ENCODE results near the gene PRAC2. TPM values are rescaled to one million over a fixed set of nuclear protein-coding genes. Genes with fewer than 3 reads are reported as not detected.

PRAC2 gene
- polyA plus RNA-seq, 4 donors, result not detected

DNA sequence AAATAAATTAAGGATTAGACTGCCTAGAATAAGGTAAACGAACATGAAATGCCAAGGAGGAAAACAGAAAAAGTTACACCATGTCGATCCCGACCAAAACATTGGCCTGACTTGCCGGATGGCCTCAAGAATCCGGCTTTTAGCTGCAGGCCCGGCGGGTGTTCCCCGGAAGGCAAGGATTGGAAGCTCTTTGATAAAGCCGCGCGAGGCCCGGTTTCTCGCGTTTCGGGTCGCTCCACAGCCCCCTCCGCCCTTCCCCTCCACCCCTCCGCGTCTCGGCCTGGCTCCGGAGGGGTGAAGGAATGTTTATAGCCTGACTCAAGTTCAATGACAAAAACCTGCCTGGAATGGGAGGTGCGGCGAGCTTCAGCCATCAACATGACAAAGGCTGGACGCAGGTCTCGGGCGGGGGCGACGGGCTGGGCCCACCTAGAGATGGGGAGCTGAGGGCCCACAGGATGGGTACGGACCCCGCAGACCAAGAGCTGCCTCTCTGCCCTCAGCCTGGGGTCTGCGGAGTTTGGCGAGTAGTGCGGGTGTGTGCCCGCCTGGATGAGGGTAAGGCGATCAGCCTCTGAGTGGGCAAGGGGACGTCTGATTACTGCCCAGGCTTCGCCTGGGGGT is 3.2 kb upstream of the PRAC2 start:
- DNase-seq (ENCODE audit: low read depth in 4 of 4, low spot score in 2 of 4), result no peak

- no peak for DNase-seq (ENCODE audit: low read depth in 4 of 4, low spot score in 2 of 4)
Observed at GRCh38 chr17:48720266-48721008, 2.5 kb upstream of the PRAC2 start.

DNA sequence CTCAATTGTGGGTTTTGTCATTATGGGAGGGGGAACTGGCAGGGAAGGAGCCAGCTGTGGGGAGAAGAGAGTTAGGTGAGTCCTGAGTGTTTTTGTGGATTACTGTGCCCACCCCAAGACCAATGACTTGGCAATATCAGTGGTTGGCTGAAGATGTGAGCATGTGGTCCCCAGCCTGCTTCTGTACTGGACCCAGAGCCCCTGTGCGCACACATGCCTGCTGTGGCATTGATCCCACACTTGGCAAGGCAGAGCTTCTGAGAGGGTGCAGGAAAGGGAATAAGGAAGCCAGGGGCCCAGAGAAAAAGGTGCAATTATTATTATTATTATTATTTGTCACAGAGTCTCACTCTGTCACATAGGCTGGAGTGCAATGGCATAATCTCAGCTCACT is 2.0 kb upstream of the PRAC2 start:
- no peak for DNase-seq (ENCODE audit: low read depth in 4 of 4, low spot score in 2 of 4)

- no peak for DNase-seq (ENCODE audit: low read depth in 4 of 4, low spot score in 2 of 4)
Observed at GRCh38 chr17:48722201-48722907, 631 bp upstream of the PRAC2 start, which contains the start of gene PRAC1. TSS of gene PRAC1 (minus strand) at chr17:48722518. CDS start at chr17:48722392, 126 bp downstream.

DNA sequence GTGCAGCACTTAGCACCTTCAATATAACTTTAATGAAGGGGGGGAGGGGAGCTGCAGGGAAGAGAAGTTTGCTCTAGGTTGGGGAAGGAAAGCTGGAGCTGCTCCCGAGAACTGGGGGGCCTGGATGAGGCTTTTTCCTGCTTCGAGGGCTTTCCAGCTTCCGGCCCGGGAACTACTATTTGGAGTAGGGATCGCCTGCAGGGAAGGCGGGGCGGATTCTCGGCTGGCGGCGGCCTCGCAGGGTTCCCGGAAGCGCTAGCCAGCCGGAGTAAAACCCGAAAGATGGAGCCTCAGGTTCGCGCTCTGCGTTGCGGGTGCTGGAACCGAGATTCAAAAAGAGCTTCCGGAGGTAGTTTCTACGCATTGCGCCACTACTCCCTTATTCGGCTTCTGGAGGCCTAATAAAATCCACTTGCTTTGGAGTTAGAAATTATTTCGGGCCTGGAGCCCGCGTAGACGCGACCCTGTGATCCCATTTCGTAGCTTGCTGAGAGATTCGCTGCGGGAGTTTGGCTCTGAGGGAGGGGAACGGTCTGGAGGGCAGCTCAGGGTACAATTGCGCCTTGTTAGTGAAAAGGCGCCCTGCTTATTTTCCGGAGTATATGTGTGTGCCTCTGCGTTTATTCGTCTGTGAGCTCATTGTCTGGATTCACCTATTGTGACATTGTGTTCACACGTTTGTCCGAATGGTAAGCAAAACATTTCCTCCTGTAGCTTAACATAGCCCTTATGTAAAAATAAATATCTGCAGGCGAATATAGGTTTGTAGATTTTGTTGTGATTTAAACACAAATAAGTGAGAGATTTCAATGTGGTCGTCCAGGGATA is 652 bp downstream of the PRAC2 start:
- DNase-seq (ENCODE audit: low read depth in 4 of 4, low spot score in 2 of 4), result no peak

- peak in 1 of 4 donors; percentile 83 for DNase-seq (ENCODE audit: low read depth in 4 of 4, low spot score in 2 of 4)
Observed at GRCh38 chr17:48724251-48725003, 1.4 kb downstream of the PRAC2 start.

- DNase-seq (ENCODE audit: low read depth in 4 of 4, low spot score in 2 of 4), result no peak
Observed at GRCh38 chr17:48725004-48725287, 2.0 kb downstream of the PRAC2 start.

- DNase-seq (ENCODE audit: low read depth in 4 of 4, low spot score in 2 of 4), result no peak
Observed at GRCh38 chr17:48725288-48726064, 2.5 kb downstream of the PRAC2 start.

DNA sequence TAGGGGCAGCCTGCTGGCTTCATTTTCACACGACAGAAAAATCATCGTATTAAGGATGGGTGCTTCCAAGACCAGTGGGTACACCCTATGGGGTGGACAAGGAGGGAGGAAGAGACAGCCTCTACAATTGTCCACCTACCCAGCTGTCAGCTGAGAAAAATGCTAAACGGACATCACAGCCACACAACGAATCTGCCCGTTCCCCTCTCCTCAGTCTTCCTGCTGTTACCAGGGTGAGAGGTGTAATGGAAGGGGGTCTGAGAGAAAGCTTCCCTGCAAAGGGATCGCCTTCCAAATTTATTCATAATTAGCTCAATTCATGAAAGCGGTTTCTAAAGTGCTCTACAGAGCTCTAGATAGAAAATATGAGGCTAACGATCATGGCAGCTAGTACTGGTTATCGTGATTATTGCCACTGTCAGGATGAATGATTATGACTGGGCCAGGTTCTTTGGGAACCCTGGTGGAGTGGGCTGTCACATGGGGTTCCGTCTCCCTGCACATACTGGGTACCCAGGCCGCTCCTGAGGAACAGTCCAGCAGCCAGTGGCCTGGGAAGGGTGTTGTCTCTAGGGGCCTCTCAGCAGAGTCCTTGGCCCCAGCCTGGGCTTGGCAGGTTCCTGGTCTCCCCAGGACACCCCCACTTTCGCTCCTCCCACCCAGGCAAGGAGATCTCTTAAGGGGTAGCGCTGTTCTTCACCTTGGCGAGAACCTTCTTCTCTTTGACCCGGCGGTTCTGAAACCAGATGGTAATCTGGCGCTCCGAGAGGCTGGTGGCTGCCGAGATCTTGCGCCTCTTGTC is 3.3 kb downstream of the PRAC2 start:
- DNase-seq (ENCODE audit: low read depth in 4 of 4, low spot score in 2 of 4), result no peak

- no peak for DNase-seq (ENCODE audit: low read depth in 4 of 4, low spot score in 2 of 4)
Observed at GRCh38 chr17:48726916-48727286, 3.9 kb downstream of the PRAC2 start.

- no peak for DNase-seq (ENCODE audit: low read depth in 4 of 4, low spot score in 2 of 4)
Observed at GRCh38 chr17:48727415-48728175, 4.6 kb downstream of the PRAC2 start.

- no peak for DNase-seq (ENCODE audit: low read depth in 4 of 4, low spot score in 2 of 4)
Observed at GRCh38 chr17:48728232-48729231, 5.5 kb downstream of the PRAC2 start, which contains the start of gene HOXB13. TSS of gene HOXB13 (minus strand) at chr17:48728750. CDS start at chr17:48728593, 157 bp downstream.

GRCh38 chr17:48729335-48730239 is 6.6 kb downstream of the PRAC2 start:
- no peak for DNase-seq (ENCODE audit: low read depth in 4 of 4, low spot score in 2 of 4)

GRCh38 chr17:48730240-48730550 is 7.2 kb downstream of the PRAC2 start:
- DNase-seq (ENCODE audit: low read depth in 4 of 4, low spot score in 2 of 4), result no peak

DNA sequence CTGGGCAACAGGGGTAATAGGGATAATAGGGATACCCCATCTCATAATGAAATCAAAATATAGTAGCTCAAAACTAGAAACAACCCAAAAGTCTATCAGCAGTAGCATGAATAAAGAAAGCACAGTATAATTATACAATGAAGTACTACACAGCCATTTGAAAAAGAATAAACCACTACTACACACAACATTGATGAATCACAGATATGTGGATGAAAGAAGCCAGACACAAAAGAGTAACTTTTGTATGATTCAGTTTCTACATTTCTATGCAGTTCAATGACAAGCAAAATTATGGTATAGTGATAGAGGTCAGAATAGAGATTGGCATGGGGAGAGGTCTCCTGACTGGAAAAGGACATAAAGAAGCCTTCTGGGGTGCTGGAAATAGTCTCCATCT is 8.4 kb downstream of the PRAC2 start:
- no peak for DNase-seq (ENCODE audit: low read depth in 4 of 4, low spot score in 2 of 4)
